ENCODE data around the gene RBPMS2.
"Not testable (repeated sequence)": the region's sequence is repeated elsewhere in the genome, so short reads cannot be mapped to it uniquely, and the experiment has no call there.

Gene RBPMS2

DNA sequence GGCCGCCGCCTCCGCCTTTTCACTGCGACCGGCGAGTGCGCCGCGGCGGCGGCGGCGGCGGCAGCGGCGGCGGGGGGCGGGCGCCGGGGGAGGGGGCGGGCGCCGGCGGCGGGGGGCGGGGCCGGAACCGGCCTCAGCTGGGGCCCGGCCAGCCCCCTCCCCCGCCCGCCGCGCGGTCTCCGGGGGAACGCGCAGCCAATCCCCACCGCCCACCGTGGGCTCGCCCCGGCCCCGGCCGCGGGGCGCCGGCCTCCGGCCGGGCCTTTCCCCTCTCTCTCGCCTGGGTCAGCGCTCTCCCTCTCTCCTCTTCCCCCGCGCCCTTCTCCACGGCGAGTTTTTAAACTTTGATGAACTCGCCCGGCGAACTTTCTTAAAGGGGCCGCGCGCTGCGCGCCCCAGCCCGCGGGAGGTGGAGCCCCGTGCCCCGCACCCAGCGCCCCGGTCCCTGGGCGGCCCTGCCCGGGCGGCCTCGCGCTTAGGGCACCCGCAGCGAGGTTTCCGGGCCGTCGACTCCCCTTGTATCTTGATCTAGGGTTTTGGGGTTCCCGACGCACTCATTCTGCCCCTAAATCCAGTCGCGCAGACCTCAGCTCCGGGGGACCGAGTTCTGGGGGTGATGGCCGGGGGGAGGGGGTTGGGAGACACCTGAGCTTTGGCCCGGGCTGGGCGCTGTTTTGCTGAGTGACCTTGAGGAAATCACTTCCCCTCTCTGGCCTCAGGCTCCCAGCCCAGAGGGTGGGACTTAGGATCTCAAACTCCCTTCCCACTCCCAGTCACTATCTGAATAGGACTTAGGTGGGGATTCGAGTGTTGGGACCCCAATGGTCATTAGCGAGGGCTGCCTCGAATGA is at the start of gene RBPMS2:
Gene RBPMS2 (minus strand): TSS at position 39 of the 851 bp plus-strand sequence. CDS start 270 bp downstream, outside the sequence.
- DNase-seq (ENCODE audit: low read depth, low spot score): no peak

DNA sequence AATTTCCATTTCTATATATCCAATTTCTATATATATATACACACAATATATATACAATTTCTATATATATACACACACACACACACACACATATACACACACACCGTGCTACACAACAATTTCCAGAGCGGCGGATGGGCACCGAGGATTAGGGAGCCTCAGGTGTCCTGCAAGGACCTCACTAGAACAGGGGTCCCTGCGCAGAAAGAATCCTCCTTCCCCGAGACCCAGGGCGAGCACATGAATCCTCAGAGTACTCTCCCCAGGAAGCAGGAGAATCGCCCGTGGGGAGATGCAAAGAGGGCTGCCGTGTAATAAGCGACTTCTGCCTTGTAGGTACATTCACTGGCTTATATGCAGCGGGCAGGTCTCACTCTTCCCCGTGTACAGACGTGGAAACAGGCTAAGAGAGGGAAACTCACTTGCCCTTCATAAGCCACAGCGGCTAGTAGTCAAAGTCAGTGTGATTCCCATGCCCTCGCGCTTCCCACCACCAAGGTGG is 49.6 kb upstream of the RBPMS2 start:
- no peak for DNase-seq (ENCODE audit: low read depth, low spot score)

DNA sequence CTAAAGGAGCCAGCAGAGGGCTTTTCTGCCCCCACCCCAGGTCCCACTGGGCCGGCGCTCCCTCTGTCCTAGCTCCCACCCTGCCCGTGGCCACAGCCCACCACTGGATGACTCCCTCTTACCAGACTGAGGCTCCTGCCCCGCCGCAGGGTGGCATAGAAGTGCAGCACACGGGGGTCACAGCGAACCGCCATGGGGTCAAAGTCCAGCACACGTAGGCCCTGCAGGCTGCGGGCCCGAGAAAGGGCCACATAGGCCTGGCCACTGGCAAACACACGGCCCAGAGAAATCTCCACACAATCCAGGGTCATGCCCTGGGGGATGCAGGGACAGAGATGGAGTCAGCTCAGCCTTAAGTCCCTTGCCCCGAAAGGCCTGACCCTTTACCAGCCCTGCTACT is 41.1 kb upstream of the RBPMS2 start:
- DNase-seq (ENCODE audit: low read depth, low spot score): no peak

GRCh38 chr15:64814965-64815364 is 39.6 kb upstream of the RBPMS2 start:
- DNase-seq (ENCODE audit: low read depth, low spot score): not testable (repeated sequence)

DNA sequence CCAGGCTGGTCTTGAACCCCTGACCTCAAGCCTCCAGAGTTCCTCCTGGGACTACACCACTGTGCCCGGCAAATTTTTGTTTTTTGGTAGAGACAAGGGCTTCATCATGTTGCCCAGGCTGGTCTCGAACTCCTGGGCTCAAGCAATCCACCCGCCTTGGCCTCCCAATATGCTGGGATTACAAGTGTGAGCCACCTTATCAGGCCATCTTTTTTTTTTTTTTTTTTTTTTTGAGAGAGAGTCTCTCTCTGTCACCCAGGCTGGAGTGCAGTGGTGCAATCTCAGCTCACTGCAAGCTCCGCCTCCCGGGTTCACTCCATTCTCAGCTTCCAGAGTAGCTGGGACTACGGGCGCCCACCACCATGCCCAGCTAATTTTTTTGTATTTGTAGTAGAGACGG is 38.9 kb upstream of the RBPMS2 start:
- not testable (repeated sequence) for DNase-seq (ENCODE audit: low read depth, low spot score)

GRCh38 chr15:64813075-64813474 is 37.7 kb upstream of the RBPMS2 start:
- DNase-seq (ENCODE audit: low read depth, low spot score): no peak

DNA sequence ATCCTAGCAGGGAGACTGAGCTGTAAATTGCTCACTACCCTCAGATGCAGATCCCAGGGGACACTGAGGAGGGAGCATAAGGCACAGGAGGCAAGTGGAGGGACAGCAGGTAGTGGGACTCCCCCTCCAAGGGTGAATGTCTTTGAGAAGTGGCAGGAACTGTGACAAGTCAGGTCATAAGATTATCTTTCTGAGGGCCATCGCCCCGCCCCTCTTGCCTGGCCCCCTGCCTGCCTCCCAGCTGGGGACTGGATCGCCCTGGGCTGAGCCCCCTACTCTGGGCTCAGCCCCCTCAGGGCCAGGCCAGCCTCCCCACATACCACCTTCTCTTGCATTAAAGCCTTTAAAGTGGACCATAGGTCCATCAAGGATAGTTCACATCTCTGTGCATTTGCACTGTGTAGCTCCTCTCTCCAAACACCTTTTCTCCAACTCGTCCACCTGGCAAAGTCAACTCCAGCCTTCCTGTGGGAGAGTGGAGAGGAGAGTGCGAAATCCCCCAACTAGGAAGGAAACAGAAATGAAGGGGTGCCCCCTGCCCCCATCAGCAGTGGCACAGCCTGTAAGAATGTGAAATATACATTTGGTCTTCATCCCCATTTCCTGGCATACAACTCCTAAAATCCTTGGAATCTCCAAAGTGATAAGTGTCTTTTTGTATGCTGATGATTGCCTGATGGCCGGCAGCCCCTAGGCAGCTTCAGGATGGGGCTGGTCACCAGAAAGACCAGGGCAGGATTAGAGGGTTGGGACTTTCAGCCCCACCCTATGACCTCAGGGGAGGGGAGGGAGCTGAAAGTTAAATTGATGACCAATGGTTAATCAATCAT is 35.3 kb upstream of the RBPMS2 start:
- DNase-seq (ENCODE audit: low read depth, low spot score): no peak

- DNase-seq (ENCODE audit: low read depth, low spot score): no peak
Observed at GRCh38 chr15:64809649-64810496, 34.5 kb upstream of the RBPMS2 start.

DNA sequence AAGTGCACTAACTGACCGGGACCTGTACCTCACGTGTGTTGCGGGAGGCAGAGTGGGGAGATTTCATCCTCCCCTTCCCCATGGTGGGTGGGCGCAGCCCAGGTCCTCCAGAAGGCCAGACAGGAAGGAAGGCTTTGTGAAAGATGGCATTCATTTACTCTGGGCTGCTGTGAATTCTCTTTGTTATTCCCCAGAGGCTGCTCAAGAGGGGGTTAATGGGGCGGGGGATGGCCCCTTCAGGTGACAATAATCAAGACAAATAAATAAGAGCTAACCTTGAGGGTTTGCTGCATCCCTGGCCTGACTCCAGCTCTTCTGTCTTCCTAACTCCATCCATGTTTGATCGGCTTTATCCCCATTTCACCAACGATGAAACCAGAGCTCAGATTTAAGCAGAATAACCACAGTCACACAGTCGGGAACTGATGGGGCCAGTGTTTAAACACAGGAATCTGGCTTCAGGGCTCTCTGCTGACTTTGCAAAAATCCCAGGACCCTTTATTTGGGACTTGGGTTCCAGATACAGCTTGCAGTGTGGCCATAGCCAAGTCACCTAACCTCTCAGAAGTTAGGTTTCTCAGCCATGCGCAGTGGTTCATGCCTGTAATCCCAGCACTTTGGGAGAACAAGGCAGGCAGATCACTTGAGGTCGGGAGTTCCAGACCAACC is 33.5 kb upstream of the RBPMS2 start:
- DNase-seq (ENCODE audit: low read depth, low spot score): peak; percentile 88

DNA sequence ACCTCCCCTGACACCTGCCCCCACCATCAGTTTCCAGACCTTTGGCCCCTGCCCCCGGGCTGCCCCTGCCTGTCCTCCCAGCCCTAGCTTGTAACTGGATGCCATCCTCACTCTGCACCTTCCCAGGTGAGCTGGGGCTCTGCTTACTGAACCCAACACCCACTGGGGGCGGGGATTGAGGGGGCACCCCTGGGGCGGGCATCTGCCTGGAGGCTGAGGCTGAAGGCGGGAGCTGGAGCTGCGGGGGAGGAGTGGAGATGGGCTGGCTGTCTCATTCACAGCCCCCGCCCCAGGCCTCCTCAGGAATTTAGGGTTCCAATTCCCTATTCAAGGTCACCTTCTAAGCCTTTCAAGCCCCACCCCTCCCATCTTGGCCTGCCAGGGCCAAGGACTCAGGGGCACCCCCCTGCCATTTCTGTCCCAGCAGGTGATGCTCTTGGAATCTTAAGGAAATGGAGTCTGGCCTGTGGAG is 32.4 kb upstream of the RBPMS2 start:
- DNase-seq (ENCODE audit: low read depth, low spot score): peak; percentile 96

DNA sequence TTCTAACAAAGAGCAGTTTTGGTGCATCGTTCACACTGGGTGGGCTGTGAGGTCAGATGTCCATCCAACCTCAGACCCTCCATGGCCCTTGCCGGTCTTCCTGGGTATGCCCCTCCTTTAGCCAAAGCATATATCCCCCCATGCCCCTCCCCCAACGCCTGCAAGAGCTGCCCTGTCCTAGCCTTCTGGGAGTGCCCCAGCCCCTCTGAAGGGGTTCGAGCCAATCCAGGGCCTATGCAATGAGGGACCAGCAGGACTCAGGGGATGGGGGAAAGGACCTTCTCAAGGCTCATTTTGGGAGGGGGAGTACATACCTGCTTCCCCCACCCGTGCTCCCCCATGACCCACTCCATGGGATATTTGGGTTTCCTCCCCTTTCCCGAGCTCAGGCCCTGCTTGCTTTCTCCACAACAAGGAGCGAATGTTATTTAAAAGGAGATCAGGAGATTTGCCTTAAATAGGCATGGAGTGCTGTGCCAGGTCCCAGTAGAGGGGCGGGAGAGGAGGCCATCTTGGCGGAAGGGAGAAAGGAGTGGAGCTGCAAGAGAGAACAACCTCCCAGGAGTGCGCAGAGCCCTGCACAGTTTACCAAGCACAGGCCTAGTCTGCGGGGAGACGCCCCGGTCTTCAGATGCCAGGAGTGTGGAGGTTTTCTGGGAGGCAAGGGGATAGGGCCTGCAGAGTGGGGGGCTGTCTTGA is 31.8 kb upstream of the RBPMS2 start:
- no peak for DNase-seq (ENCODE audit: low read depth, low spot score)

DNA sequence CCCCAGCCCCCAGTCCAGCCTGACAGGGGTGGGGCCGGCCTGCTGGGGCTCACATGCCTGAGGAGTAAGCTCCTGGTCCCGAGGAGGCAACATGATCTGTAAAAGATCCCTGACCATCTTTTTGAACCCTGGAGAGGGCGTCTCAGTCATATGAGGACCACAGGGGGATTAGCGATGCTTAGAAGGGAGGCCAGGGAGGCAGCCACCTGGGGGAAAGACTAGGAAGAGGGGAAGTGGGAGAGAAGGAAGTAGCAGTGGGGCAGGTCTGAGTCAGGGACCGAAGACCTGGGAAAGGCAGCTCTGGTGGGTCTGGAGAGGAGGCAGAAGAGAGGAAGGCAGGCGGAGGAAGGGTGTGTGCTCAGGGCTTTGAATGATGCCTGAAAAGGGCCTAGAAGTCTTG is 31.1 kb upstream of the RBPMS2 start:
- no peak for DNase-seq (ENCODE audit: low read depth, low spot score)

GRCh38 chr15:64804619-64805018 is 29.2 kb upstream of the RBPMS2 start:
- no peak for DNase-seq (ENCODE audit: low read depth, low spot score)

DNA sequence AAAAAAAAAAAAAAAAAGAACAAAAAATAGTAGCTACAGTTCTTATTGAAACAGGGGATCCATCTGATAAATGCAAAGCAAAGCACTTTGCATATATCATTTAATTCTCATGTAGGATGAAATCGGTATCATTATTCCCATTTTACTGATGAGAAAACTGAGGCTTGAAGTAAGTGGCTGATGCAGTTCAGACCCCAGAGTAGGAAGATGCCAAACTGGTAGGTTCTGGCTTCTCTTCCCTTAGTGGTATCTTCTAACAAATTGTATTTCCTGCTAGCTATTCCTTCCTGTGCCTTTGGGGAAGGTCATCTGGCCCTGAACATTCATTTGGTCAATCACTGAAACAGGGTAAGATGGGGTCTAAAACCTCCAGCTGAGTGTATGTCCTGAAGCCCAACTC is 28.1 kb upstream of the RBPMS2 start:
- DNase-seq (ENCODE audit: low read depth, low spot score): no peak

DNA sequence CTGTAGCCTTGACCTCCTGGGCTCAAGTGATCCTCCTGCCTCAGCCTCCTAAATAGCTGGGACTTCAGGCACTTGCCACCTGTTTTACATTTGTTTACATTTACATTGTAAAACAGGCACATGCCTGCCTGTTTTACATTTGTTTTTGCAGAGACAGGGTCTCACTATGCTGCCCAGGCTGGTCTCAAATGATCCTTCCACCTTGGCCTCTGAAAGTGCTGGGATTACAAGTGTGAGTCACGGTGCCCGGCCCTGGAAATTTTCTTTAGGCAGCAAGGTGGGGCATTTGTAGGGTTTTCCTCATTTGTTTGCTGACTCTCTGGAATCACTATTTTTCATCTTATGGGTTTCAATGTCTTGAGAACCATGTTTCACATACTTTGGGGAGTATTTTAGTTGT is 25.1 kb upstream of the RBPMS2 start:
- no peak for DNase-seq (ENCODE audit: low read depth, low spot score)

GRCh38 chr15:64798905-64799304 is 23.5 kb upstream of the RBPMS2 start:
- not testable (repeated sequence) for DNase-seq (ENCODE audit: low read depth, low spot score)

GRCh38 chr15:64795921-64796320 is 20.5 kb upstream of the RBPMS2 start:
- DNase-seq (ENCODE audit: low read depth, low spot score): not testable (repeated sequence)

DNA sequence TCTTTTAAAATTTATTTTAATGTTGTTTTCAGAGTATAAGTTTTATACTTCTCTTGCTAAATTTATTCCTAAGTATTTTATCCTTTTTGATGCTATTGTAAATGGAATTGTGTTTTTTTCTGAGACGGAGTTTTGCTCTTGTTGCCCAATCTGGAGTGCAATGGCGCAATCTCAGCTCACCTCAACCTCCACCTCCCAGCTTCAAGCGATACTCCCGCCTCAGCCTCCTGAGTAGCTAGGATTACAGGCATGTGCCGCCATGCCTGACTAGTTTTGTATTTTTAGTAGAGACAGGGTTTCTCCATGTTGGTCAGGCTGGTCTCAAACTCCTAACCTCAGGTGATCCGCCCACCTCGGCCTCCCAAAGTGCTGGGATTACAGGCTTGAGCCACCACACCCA is 19.9 kb upstream of the RBPMS2 start:
- DNase-seq (ENCODE audit: low read depth, low spot score): not testable (repeated sequence)

GRCh38 chr15:64792282-64792681 is 16.9 kb upstream of the RBPMS2 start:
- DNase-seq (ENCODE audit: low read depth, low spot score): no peak

DNA sequence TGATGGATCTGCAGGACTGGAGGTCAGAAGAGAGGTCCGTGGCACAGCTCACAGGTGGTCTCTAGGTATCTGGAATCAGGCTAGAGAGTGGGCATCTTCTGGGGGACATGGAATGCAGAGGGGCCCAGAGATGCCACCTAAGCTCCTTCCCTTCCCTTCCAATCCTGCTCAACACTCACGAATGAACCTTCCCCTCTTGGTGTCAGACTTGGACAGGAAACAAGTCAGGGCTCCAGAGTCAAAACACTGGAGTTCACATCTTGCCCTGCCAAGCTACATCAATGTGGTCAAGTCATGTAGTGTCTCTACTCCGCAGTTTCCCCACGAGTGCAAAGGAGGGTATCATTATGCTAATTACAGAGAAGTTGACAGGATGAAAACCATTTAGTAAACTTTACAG is 16.0 kb upstream of the RBPMS2 start:
- DNase-seq (ENCODE audit: low read depth, low spot score): no peak

Measured in iPS DF 19.7 (cell line).